A549 (cell line): Measurements from ENCODE around the gene DCAF6.

ENCODE experiments used
- CBX8 ChIP-seq: fragments of 200-600 bp; sonication (generic); IDR thresholded peaks from 2 replicates; pipeline ENCODE4 v1.6.1; 2016
- KDM1A ChIP-seq: fragments of 200-600 bp; sonication (generic); IDR thresholded peaks from 2 replicates; pipeline ENCODE4 v1.6.1; 2016; ENCODE audit warnings: low read depth, mild to moderate bottlenecking
- MYC ChIP-seq: IDR thresholded peaks from 2 replicates; pipeline ENCODE4 v1.6.1; 2012; ENCODE audit warnings: mild to moderate bottlenecking, inconsistent platforms, low read length, improper control_type of control experiment, borderline replicate concordance
- SMC3 ChIP-seq: fragments of >200 bp; sonication (Bioruptor Twin); formaldehyde crosslinking; IDR thresholded peaks from 3 replicates; pipeline ENCODE4 v1.6.1; 2018; ENCODE audit warnings: inconsistent platforms
- TF ChIP-seq, protein P1 (sequence below): fragments of 450-650 bp; IDR thresholded peaks from 2 replicates; pipeline ENCODE4 v1.6.1; 2014; ENCODE audit warnings: antibody characterized with exemption
- TF ChIP-seq, protein P2 (sequence below): fragments of >200 bp; sonication (Bioruptor Twin); formaldehyde crosslinking; IDR thresholded peaks from 3 replicates; pipeline ENCODE4 v1.5.1; 2016

DNA sequence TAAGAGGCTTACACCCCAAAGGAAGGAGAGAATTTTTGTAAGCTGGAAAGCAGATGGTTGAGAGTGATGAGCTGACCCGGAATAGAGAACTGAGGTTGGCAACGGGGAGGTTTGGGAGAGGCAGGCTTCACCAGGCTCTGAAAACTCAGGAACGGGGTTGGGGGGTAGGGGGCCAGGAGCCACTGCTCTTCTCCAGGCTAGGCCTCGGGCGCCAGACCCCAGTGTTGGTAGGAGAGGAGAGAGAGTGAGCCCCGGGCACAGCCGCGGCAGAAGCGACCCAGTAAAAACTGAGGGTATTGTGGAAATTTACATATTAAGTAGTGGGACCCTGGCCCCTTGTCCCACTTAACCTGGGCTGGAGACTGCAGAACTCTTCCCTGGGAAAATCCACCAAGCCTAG is 154.6 kb downstream of the DCAF6 start:
- TF ChIP-seq CBX8 (no peak), KDM1A (no peak), SMC3 (no peak), MYC (no peak)
- TF ChIP-seq, protein P1, sequence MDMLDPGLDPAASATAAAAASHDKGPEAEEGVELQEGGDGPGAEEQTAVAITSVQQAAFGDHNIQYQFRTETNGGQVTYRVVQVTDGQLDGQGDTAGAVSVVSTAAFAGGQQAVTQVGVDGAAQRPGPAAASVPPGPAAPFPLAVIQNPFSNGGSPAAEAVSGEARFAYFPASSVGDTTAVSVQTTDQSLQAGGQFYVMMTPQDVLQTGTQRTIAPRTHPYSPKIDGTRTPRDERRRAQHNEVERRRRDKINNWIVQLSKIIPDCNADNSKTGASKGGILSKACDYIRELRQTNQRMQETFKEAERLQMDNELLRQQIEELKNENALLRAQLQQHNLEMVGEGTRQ: no peak
- TF ChIP-seq, protein P2, sequence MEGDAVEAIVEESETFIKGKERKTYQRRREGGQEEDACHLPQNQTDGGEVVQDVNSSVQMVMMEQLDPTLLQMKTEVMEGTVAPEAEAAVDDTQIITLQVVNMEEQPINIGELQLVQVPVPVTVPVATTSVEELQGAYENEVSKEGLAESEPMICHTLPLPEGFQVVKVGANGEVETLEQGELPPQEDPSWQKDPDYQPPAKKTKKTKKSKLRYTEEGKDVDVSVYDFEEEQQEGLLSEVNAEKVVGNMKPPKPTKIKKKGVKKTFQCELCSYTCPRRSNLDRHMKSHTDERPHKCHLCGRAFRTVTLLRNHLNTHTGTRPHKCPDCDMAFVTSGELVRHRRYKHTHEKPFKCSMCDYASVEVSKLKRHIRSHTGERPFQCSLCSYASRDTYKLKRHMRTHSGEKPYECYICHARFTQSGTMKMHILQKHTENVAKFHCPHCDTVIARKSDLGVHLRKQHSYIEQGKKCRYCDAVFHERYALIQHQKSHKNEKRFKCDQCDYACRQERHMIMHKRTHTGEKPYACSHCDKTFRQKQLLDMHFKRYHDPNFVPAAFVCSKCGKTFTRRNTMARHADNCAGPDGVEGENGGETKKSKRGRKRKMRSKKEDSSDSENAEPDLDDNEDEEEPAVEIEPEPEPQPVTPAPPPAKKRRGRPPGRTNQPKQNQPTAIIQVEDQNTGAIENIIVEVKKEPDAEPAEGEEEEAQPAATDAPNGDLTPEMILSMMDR: no peak
